Stimulated activated CD8-positive, alpha-beta memory T cell treated with anti-CD3 and anti-CD28 coated beads, Interleukin-7, amount 100 ng/mL, for 48 hours (primary cell): ENCODE data around the gene EXOC8.

Experiments
- DNase-seq, 2 donors: peaks; one replicate each; pipeline ENCODE4 v3.0.0-alpha.2; 2020; ENCODE audit warnings: low read depth in 1 of 2; ENCODE audit errors: extremely low read depth in 1 of 2

EXOC8 gene

GRCh38 chr1:231318015-231318355, 19.7 kb downstream of the EXOC8 start:
- DNase-seq: no peak

GRCh38 chr1:231317306-231318014, 20.2 kb downstream of the EXOC8 start:
- no peak for DNase-seq

- peak in 1 of 2 donors; percentile 23 for DNase-seq
Measured at GRCh38 chr1:231315887-231316286, 21.8 kb downstream of the EXOC8 start.

GRCh38 chr1:231313661-231314060, 24.0 kb downstream of the EXOC8 start:
- DNase-seq: no peak

GRCh38 chr1:231312432-231312788, 25.2 kb downstream of the EXOC8 start:
- no peak for DNase-seq

- DNase-seq: no peak
Measured at GRCh38 chr1:231311720-231312431, 25.8 kb downstream of the EXOC8 start.

- DNase-seq: no peak
Measured at GRCh38 chr1:231310391-231310934, 27.2 kb downstream of the EXOC8 start.

- no peak for DNase-seq
Measured at GRCh38 chr1:231301990-231302389, 35.7 kb downstream of the EXOC8 start.

GRCh38 chr1:231295938-231296337, 41.7 kb downstream of the EXOC8 start:
- no peak for DNase-seq

- DNase-seq: no peak
Measured at GRCh38 chr1:231286603-231287002, 51.0 kb downstream of the EXOC8 start.

- DNase-seq: no peak
Measured at GRCh38 chr1:231284441-231284840, 53.2 kb downstream of the EXOC8 start.
